Esophagus (tissue), 2 donors: ENCODE data around the gene NFYB. TPM values are rescaled to one million over a fixed set of nuclear protein-coding genes. Genes with fewer than 3 reads are reported as not detected.
"Not testable (repeated sequence)": the region's sequence is repeated elsewhere in the genome, so short reads cannot be mapped to it uniquely, and the experiment has no call there.

Experiments used
- H3K27ac ChIP-seq, 2 donors: one replicate each; pipeline ENCODE4 v1.5.1; 2013; ENCODE audit warnings: low read depth in 2 of 2, mild to moderate bottlenecking in 2 of 2, inconsistent platforms in 1 of 2, low read length in 1 of 2, moderate library complexity in 1 of 2
- H3K27me3 ChIP-seq, 2 donors: one replicate each; pipeline ENCODE4 v1.6.1; 2013; ENCODE audit warnings: low read length in 2 of 2, control low read depth in 1 of 2, mild to moderate bottlenecking in 1 of 2; ENCODE audit not compliant: insufficient read depth in 2 of 2, control insufficient read depth in 1 of 2
- H3K36me3 ChIP-seq, 2 donors: one replicate each; pipeline ENCODE4 v1.6.1; 2013; ENCODE audit warnings: low read length in 1 of 2; ENCODE audit not compliant: control insufficient read depth in 2 of 2, insufficient read depth in 2 of 2
- H3K4me1 ChIP-seq, 2 donors: one replicate each; pipeline ENCODE4 v1.6.1; 2013; ENCODE audit warnings: low read length in 1 of 2; ENCODE audit not compliant: control insufficient read depth in 2 of 2, insufficient read depth in 2 of 2
- H3K4me3 ChIP-seq, 2 donors: one replicate each; pipeline ENCODE4 v1.5.1; 2013; ENCODE audit warnings: low read length in 2 of 2, mild to moderate bottlenecking in 2 of 2, low read depth in 1 of 2, moderate library complexity in 1 of 2
- H3K9me3 ChIP-seq, 2 donors: one replicate each; pipeline ENCODE4 v1.6.1; 2013; ENCODE audit warnings: mild to moderate bottlenecking in 2 of 2, low read depth in 1 of 2, low read length in 1 of 2, moderate library complexity in 1 of 2; ENCODE audit not compliant: control insufficient read depth in 2 of 2, insufficient read depth in 1 of 2
- WGBS, 2 donors: extraction: QIAGEN DNeasy Blood & Tissue Kit; methylation state at CpG; one replicate each; pipeline ENCODE4 v1.1.7; 2013; 5-methylcytosine and 5-hydroxymethylcytosine counted together
- polyA plus RNA-seq, 2 donors: library from polyadenylated mRNA; stranded (reverse); fragments of 200-250 nt; gene quantifications; one replicate each; pipeline ENCODE4 v1.2.3, GENCODE V29; 2013
- donor health status: healthy with polysubstance abuse.
- donor health status: Bipolar disorder and iron deficiency.

The NFYB gene
- polyA plus RNA-seq, 2 donors: 11.5 to 13.1 TPM

DNA sequence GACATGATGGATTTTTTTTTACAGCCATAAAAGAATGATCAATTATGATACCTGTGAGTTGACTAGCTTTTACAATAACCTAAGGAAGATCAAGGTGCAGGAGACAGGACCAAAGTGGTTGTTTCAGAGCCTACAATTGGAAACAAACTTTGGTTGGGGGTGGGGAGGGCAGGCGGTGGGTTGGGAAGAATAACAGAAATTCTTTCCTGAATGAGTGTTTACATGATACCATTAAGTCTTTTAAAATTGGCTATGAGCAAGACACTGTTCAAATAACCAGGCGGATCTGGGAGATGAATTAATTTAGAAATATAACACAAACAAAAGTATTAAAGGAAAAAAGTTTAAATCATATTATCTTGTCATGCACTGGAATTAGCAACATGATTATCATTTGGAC is 7.2 kb downstream of the NFYB start:
- H3K4me1 ChIP-seq: no peaks in the 10 kb centered on the region

DNA sequence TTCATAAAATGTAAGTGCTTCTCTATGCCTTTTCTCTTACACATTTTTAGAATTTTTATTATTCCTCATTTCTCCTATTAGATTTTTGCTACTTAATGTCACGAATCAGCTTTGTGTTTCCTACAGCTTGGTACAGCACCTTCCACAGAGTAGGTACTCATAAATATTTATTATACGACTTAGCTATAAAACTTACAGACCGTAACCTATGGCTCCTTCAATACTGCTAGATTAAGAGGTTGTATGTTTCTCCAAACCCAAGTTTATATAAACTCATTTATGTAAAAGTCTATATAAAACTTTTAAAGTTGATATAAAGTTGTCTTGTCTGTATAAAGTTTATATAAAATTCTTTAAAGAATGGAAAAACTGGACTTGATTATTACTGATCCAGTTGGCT is 11.5 kb downstream of the NFYB start:
- Histone ChIP-seq H3K27me3 (no peaks in the 10 kb centered on the region), H3K9me3 (no peaks in the 10 kb centered on the region), H3K27ac (no peak overlapping the region), H3K4me1 (no peaks in the 10 kb centered on the region), H3K4me3 (no peak overlapping the region), H3K36me3 (peaks cover 0 to 2% of the 10 kb centered on the region in 2 donors)
- 84 to 92% methylated on average over 3 of the region's 3 CpGs for WGBS, 2 donors

More for the DNA sequence above, 7.2 kb downstream of the NFYB start:
- 66 to 71% methylated on average over 2 of the region's 2 CpGs for WGBS, 2 donors
- H3K4me3 ChIP-seq: no peak overlapping the region
- H3K36me3 ChIP-seq: peaks cover 0 to 2% of the 10 kb centered on the region in 2 donors
- no peaks in the 10 kb centered on the region for H3K9me3 ChIP-seq
- no peaks in the 10 kb centered on the region for H3K27me3 ChIP-seq
- H3K27ac ChIP-seq: no peak overlapping the region

DNA sequence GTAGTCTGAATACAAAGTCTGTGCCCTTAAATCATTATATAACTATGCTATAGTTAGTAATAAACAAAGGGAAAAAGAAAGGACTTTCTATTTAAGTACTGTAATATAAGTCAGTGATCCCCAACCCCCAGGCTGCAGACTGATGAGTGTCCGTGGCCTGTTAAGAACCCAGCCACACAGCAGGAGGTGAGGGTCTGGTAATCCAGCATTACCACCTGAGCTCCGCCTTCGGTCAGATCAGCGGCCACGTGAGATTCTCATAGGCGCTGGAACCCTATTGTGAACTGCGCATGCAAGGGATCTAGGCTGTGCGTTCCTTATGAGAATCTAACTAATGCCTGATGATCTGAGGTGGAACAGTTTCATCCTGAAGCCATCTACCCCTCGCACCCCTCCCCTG is 15.7 kb downstream of the NFYB start:
- 94 to 98% methylated on average over 9 of the region's 9 CpGs for WGBS, 2 donors

DNA sequence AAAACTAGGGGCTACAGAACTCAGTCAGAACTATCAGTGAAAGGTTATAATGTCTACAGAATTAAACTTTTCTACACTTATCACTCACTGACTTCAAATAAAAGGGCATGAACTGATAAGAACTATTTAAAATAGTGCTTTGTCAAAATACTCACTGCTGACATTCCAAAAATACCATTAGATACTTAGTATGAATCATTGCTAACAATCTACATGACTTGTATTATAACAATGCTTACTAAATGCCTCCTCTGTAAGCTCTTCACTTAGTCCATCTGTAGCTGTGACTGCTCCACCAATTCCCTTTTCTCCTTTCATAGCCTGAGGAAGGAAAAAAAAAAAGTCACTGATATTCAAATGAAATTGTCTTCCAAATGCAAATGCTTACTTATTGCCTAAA is 17.0 kb downstream of the NFYB start:
- H3K27me3 ChIP-seq: no peaks in the 10 kb centered on the region
- H3K4me3 ChIP-seq: no peak overlapping the region
- H3K4me1 ChIP-seq: no peaks in the 10 kb centered on the region
- no peak overlapping the region for H3K27ac ChIP-seq
- H3K36me3 ChIP-seq: no peaks in the 10 kb centered on the region
- H3K9me3 ChIP-seq: no peaks in the 10 kb centered on the region

More for the DNA sequence above, 15.7 kb downstream of the NFYB start:
- H3K27me3 ChIP-seq: no peaks in the 10 kb centered on the region
- no peak overlapping the region for H3K27ac ChIP-seq
- no peaks in the 10 kb centered on the region for H3K36me3 ChIP-seq
- no peak overlapping the region for H3K4me3 ChIP-seq
- no peaks in the 10 kb centered on the region for H3K9me3 ChIP-seq
- H3K4me1 ChIP-seq: no peaks in the 10 kb centered on the region

DNA sequence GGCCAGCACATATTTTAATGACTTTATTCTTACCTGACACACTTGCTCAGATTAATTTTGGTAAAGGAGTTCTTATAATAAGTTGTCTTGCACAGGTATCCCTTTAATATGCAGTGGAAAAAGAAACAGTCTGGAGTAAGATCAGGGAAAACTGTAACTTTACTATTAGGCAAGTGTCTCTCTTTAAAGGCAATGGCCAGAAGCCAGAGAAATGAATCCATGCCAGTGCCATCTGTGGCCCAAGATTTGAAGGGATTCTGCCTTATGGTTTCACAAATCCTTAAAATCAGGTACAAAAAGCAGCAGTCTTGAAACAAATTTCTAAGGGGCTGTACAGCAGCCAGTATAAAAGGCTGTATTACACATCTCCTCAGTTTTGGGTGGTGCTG is 22.4 kb downstream of the NFYB start:
- Histone ChIP-seq H3K27me3 (no peaks in the 10 kb centered on the region), H3K4me1 (no peaks in the 10 kb centered on the region), H3K27ac (no peak overlapping the region), H3K4me3 (no peak overlapping the region), H3K9me3 (no peaks in the 10 kb centered on the region), H3K36me3 (no peaks in the 10 kb centered on the region)

DNA sequence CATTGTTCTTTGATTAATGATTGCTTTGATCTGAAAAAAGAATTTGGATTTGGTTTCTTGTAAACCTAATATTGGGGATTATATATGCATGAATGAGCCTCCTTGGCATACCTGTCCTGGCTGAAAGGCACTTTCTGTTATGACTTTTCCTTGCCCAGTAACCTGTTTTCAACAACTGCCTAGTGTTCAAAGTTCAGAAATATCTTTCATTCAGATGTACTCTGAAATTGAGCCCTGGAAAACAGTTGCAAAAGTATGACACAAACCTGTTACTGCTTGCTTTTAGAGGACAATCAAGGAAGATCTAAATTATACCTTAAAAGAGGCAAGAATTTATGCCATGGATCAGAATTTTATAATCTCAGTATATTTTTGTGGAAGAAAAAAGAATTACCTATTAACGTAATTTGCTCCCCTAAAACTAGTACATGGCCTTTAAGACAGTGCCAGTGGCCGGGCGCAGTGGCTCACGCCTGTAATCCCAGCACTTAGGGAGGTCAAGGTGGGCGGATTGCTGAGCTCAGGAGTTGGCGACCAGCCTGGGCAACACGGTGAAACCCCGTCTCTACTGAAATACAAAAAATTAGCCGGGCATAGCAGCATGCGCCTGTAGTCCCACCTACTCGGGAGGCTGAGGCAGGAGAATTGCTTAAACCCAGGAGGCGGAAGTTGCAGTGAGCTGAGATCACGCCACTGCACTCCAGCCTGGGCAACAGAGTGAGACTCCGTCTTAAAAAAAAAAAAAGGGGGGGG is 23.0 kb downstream of the NFYB start:
- not testable (repeated sequence) for H3K36me3 ChIP-seq, H3K9me3 ChIP-seq, H3K27me3 ChIP-seq, H3K27ac ChIP-seq, H3K4me1 ChIP-seq, H3K4me3 ChIP-seq
- 63 to 73% methylated on average over 14 of the region's 14 CpGs for WGBS, 2 donors

DNA sequence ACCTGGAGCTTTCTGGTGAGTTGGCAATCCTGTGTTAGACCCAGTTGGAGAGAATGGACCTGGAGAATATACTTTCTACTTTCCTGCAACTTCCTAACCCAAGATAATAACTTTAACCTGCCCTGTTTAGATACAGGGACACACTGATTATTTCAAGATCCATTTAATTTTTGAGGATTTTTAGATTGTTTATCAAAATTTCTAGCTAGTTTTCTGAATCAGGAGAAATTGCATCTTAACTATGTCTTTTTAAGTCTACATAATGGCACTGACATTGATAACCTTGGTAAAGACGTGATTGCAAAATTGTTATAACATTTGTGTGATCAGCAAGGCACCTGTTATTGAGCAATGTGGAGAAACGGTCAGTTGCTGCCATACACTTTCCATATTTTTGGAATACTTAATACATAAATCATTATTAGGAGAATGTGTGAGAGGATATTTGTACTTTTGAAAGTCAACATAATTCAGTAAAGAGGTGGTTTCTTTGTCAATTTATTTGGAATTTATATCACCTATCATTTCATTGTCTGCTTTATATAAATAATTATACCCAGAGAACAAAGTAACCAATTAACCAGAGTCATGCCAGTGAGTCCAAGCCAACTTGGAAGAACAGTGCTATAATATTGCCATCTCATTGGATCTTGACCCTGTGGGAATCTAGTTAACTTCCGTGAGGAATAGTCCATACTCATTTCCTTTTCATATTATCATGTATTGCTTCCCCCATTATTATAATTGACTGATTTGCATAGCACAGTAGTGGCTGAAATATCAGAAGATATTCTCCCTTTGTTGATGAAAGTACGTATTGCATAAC is 28.4 kb downstream of the NFYB start:
- Histone ChIP-seq H3K9me3 (no peaks in the 10 kb centered on the region), H3K27me3 (no peaks in the 10 kb centered on the region), H3K4me1 (no peaks in the 10 kb centered on the region), H3K36me3 (no peaks in the 10 kb centered on the region), H3K4me3 (no peak overlapping the region), H3K27ac (no peak overlapping the region)
- 75 to 80% methylated on average over 4 of the region's 4 CpGs for WGBS, 2 donors

DNA sequence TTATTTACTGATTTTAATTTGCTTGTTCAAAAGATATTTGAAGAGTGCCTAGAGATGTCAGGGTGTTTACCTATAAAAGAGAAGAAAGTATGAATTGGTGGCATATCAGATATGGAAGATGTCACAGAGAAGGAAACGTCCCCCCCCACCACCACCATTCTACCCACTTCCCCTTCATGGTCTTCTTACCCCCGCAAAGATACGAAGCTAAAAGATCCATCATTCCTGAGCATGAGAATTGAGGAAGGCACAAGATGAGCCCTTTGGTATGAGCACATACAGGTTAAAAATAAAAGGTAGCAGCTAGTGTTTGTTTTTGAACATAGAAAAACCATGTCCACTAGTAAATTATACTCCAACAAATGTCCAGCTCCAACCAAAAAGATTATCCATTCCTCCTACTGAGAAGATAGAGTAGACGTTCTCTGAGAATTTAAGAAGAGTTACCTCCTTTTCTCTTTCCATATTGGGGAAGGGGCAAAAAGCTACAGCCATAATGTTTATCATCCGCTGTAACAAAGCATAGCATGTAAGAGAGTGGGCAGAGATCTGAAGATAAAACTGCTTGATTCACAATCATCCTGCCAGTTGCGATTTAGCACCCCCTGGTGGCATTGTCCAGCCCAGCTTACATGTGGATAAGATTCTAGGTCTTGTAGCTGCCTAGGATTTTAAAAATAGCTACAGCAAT is 29.1 kb downstream of the NFYB start:
- WGBS, 2 donors: 40 to 46% methylated on average over 6 of the region's 6 CpGs
- Histone ChIP-seq H3K27me3 (no peaks in the 10 kb centered on the region), H3K9me3 (no peaks in the 10 kb centered on the region), H3K27ac (no peak overlapping the region), H3K4me1 (no peaks in the 10 kb centered on the region), H3K36me3 (no peaks in the 10 kb centered on the region), H3K4me3 (no peak overlapping the region)

DNA sequence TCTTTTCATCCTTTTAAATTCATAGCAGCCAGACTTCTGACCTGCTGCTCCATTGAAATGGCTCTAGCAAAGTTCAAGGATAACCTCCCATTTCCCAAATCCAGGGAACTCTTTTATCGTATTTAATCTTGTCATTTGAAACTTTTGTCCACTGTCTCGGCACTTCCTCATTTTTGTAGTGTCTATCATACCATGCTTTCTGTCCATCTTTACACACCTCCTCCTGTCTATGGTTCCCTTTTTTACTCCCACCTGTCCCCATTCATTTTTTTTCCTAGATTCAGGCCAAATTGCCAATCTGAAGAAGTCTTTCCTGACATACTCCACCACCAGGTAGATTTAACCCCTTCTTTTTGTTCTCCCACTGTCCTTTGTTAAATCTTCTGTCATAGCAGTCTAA is 31.0 kb downstream of the NFYB start:
- Histone ChIP-seq H3K9me3 (no peaks in the 10 kb centered on the region), H3K36me3 (no peaks in the 10 kb centered on the region), H3K4me1 (no peaks in the 10 kb centered on the region), H3K4me3 (no peak overlapping the region), H3K27me3 (no peaks in the 10 kb centered on the region), H3K27ac (no peak overlapping the region)
- WGBS, 2 donors: 87 to 88% methylated on average over 2 of the region's 2 CpGs
